Endodermal cell (in vitro differentiated cells): ENCODE data around the gene NXPH3. TPM values are rescaled to one million over a fixed set of nuclear protein-coding genes. Genes with fewer than 3 reads are reported as not detected.
A peak's percentile ranks its signal among the peaks of the same experiment; 100 is the strongest.
"Not testable (repeated sequence)": the region's sequence is repeated elsewhere in the genome, so short reads cannot be mapped to it uniquely, and the experiment has no call there.

ENCODE experiments used
- DNase-seq: peaks from one replicate; pipeline ENCODE4 v3.0.0-alpha.2; 2017
- H3K27ac ChIP-seq: 2 replicates; pipeline ENCODE4 v1.5.1; 2013; ENCODE audit warnings: mild to moderate bottlenecking, low read depth, low read length, moderate library complexity
- H3K27me3 ChIP-seq: 2 replicates; pipeline ENCODE4 v1.6.1; 2013; ENCODE audit warnings: mild to moderate bottlenecking, low read length, moderate library complexity; ENCODE audit not compliant: insufficient read depth, control insufficient read depth, poor library complexity, severe bottlenecking
- H3K36me3 ChIP-seq: 2 replicates; pipeline ENCODE4 v1.7.0; 2013; ENCODE audit warnings: mild to moderate bottlenecking, low read length, moderate library complexity; ENCODE audit not compliant: control insufficient read depth, insufficient read depth
- H3K4me1 ChIP-seq: one replicate; pipeline ENCODE4 v1.7.0; 2013; ENCODE audit warnings: low read length; ENCODE audit not compliant: control insufficient read depth, insufficient read depth
- H3K4me3 ChIP-seq: 2 replicates; pipeline ENCODE4 v1.5.1; 2013; ENCODE audit warnings: mild to moderate bottlenecking, low read length, moderate library complexity
- H3K9ac ChIP-seq: 2 replicates; pipeline ENCODE4 v1.6.1; 2013; ENCODE audit warnings: mild to moderate bottlenecking, low read length, moderate library complexity; ENCODE audit not compliant: poor library complexity, severe bottlenecking; ENCODE audit errors: extremely low read depth
- H3K9me3 ChIP-seq: 2 replicates; pipeline ENCODE4 v1.6.1; 2013; ENCODE audit warnings: mild to moderate bottlenecking, low read length, moderate library complexity; ENCODE audit not compliant: control insufficient read depth
- H3K27ac Mint-ChIP-seq: 2 replicates; pipeline ENCODE4 v1.8.0; 2020; ENCODE audit warnings: mixed read lengths
- H3K27me3 Mint-ChIP-seq: 2 replicates; pipeline ENCODE4 v1.8.0; 2021; ENCODE audit warnings: mild to moderate bottlenecking, mixed read lengths; ENCODE audit not compliant: insufficient read depth
- H3K36me3 Mint-ChIP-seq: 2 replicates; pipeline ENCODE4 v1.8.0; 2020; ENCODE audit warnings: low read depth, mixed read lengths
- H3K4me1 Mint-ChIP-seq: 2 replicates; pipeline ENCODE4 v1.8.0; 2020; ENCODE audit warnings: mixed read lengths
- H3K4me3 Mint-ChIP-seq: 2 replicates; pipeline ENCODE4 v1.8.0; 2020; ENCODE audit warnings: mild to moderate bottlenecking, moderate library complexity, mixed read lengths
- H3K9me3 Mint-ChIP-seq: 2 replicates; pipeline ENCODE4 v1.8.0; 2020; ENCODE audit warnings: mild to moderate bottlenecking, mixed read lengths
- WGBS, 2 experiments: methylation state at CpG; one replicate each; pipeline versions ENCODE4 v1.1.5 to v1.1.7; 2013; ENCODE audit warnings: missing lambda C conversion rate in 2 of 2, mixed read lengths in 1 of 2; ENCODE audit not compliant: insufficient coverage in 1 of 2, insufficient read length in 1 of 2; 5-methylcytosine and 5-hydroxymethylcytosine counted together
- total RNA-seq, 2 donors: library from RNA; stranded (reverse); fragmentation: NEBNext Ultra II Directional in 1 of 2; extraction: Animal tissue kit (Norgen Biotek cat#: 25700) in 1 of 2; gene quantifications; 2 replicates in 1 of 2; 3 replicates in 1 of 2; pipeline ENCODE4 v1.2.1, GENCODE V29; 2021
- TF ChIP-seq, protein P1 (sequence below): fragments of 200-600 bp; sonication (generic); conservative IDR thresholded peaks from 2 replicates; pipeline ENCODE4 v1.5.0; 2021; ENCODE audit warnings: antibody characterized with exemption, mild to moderate bottlenecking

NXPH3 gene
- total RNA-seq, 2 donors from 2014 or later: 3.0 to 5.9 TPM

DNA sequence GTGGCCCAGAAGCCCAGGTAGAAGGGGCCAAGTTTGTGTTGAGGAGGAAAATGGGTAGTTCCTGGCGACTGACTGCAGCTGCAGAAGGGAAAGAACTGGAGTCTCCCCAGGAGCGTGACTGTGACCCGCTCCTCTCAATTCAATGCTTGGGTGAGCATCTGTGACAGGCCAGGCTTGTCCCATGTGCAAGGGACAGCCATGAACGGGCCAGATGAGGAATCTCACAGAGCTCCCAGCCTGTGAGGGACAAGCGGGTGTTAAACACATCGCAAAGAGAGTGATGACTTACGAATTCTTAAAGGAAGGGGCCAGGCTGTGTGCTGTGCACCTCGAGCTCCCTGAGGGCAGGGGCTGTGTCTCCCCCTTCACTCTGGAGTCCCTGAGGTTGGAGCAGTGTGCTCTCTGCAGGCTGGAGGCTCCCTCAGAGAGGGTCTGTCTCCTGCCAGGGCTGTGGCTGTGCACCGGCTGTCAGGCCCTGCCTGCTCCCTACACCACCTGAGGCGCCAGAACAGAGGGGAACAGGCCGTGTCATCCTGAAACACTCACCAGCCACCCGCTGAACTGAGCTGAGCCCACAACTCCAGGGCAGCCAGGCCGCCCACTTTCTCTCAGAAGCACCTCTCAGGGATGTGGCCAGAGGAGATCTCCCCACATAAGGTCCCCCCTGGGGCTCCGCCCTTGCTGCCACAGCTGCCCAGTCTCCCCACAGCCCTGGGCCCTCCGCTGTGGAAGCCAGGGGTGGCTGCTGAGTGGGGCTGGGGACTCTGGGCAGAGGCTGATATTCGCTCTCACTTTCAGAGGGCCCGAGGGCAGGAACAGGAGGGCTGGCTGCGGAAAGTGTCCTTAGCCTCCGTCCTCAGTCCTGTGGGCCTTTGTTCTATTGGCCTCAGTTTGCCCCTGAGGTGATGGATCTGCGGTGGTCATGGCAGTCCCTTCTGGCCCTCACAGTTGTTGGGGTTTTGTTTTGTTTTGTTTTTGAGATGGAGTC lies 25.7 kb upstream of the NXPH3 start:
- Mint-ChIP-seq H3K36me3 (no peaks in the 10 kb centered on the region), H3K4me3 (no peak overlapping the region), H3K27ac (peak overlapping the region; percentile 35), H3K27me3 (no peaks in the 10 kb centered on the region), H3K4me1 (peaks cover 17% of the 10 kb centered on the region), H3K9me3 (no peaks in the 10 kb centered on the region)
- Histone ChIP-seq H3K9ac (no peak overlapping the region), H3K9me3 (no peaks in the 10 kb centered on the region), H3K4me3 (no peak overlapping the region), H3K27ac (no peak overlapping the region), H3K4me1 (peaks cover 9% of the 10 kb centered on the region), H3K27me3 (no peaks in the 10 kb centered on the region), H3K36me3 (no peaks in the 10 kb centered on the region)
- peak; percentile 55 for DNase-seq
- TF ChIP-seq, protein P1, sequence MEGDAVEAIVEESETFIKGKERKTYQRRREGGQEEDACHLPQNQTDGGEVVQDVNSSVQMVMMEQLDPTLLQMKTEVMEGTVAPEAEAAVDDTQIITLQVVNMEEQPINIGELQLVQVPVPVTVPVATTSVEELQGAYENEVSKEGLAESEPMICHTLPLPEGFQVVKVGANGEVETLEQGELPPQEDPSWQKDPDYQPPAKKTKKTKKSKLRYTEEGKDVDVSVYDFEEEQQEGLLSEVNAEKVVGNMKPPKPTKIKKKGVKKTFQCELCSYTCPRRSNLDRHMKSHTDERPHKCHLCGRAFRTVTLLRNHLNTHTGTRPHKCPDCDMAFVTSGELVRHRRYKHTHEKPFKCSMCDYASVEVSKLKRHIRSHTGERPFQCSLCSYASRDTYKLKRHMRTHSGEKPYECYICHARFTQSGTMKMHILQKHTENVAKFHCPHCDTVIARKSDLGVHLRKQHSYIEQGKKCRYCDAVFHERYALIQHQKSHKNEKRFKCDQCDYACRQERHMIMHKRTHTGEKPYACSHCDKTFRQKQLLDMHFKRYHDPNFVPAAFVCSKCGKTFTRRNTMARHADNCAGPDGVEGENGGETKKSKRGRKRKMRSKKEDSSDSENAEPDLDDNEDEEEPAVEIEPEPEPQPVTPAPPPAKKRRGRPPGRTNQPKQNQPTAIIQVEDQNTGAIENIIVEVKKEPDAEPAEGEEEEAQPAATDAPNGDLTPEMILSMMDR: no peak
- 88 to 95% methylated on average over 15 to 20 of the region's 20 CpGs for WGBS, 2 experiments

DNA sequence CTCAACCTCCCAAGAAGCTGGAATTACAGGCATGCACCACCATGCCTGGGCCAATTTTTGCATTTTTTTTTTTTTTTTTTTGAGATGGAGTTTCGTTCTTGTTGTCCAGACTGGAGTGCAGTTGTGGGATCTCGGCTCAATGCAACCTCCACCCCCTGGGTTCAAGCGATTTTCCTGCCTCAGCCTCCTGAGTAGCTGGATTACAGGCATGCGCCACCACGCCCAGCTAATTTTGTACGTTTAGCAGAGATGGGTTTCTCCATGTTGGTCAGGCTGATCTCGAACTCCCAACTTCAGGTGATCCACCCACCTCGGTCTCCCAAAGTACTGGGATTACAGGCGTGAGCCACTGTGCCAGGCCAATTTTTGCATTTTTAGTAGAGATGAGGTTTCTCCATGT lies 24.9 kb upstream of the NXPH3 start:
- peaks cover 14% of the 10 kb centered on the region for H3K4me1 Mint-ChIP-seq
- H3K4me3 ChIP-seq, H3K9me3 ChIP-seq, H3K27ac Mint-ChIP-seq, H3K36me3 Mint-ChIP-seq, H3K27ac ChIP-seq, H3K27me3 Mint-ChIP-seq, H3K9me3 Mint-ChIP-seq, H3K4me1 ChIP-seq, H3K27me3 ChIP-seq, H3K9ac ChIP-seq, H3K4me3 Mint-ChIP-seq, H3K36me3 ChIP-seq, DNase-seq: not testable (repeated sequence)
- WGBS, 2 experiments: 82 to 90% methylated on average over 8 to 9 of the region's 9 CpGs

DNA sequence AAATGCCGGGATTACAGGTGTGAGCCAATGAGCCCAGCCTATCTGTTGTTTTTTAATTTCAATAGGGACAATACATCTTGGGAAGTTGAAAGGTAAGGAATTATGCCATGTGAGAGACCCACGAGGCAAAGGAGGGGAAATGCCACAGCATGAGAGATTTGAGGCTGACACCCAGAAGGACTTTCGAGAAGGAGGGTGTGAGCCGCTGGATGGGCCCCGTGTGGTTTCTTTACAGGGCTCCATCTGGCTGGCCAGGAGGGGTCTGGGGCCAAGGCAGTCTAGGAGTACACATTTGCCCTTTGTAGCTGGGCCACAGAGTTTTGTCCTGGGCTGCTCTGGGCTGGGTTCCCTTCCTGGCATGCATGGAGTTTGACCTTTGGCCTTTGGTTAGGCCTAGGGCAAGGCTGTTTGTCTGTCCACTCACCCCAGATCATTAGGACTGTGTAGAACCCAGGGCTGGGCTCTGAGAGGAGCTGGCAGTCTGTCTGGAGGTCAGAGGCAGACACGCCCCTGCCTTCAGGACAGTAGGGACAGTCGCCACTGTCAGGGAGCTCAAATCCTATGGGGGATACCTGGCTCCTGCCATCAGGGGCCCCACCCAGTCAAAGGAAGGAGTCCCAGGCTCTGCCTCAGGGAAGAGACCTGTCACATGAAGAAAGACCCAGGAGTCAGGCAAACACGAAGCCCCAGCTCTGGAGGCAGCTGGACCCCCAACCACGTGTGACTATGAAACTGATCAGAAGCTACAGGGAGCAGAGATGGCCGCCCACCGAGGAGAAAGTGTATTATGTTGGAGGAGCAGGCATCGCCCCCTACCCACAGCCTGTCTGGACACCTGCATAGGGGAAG lies 24.2 kb upstream of the NXPH3 start:
- Mint-ChIP-seq H3K4me3 (no peak overlapping the region), H3K4me1 (peaks cover 14% of the 10 kb centered on the region), H3K27me3 (no peaks in the 10 kb centered on the region), H3K36me3 (no peaks in the 10 kb centered on the region), H3K9me3 (no peaks in the 10 kb centered on the region), H3K27ac (no peak overlapping the region)
- Histone ChIP-seq H3K27ac (no peak overlapping the region), H3K4me1 (peaks cover 9% of the 10 kb centered on the region), H3K4me3 (no peak overlapping the region), H3K9me3 (no peaks in the 10 kb centered on the region), H3K9ac (no peak overlapping the region), H3K36me3 (no peaks in the 10 kb centered on the region), H3K27me3 (no peaks in the 10 kb centered on the region)
- 92 to 97% methylated on average over 5 to 12 of the region's 12 CpGs for WGBS, 2 experiments
- no peak for DNase-seq
- TF ChIP-seq, protein P1: no peak
